ENCODE measurements around the gene FNDC7.

- TF ChIP-seq, protein P1, sequence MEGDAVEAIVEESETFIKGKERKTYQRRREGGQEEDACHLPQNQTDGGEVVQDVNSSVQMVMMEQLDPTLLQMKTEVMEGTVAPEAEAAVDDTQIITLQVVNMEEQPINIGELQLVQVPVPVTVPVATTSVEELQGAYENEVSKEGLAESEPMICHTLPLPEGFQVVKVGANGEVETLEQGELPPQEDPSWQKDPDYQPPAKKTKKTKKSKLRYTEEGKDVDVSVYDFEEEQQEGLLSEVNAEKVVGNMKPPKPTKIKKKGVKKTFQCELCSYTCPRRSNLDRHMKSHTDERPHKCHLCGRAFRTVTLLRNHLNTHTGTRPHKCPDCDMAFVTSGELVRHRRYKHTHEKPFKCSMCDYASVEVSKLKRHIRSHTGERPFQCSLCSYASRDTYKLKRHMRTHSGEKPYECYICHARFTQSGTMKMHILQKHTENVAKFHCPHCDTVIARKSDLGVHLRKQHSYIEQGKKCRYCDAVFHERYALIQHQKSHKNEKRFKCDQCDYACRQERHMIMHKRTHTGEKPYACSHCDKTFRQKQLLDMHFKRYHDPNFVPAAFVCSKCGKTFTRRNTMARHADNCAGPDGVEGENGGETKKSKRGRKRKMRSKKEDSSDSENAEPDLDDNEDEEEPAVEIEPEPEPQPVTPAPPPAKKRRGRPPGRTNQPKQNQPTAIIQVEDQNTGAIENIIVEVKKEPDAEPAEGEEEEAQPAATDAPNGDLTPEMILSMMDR (IDR thresholded peaks at IDR 0.05), result no peak
- TF ChIP-seq POLR2A (IDR thresholded peaks at IDR 0.05) (no peak), POLR2AphosphoS5 (IDR thresholded peaks at IDR 0.05) (no peak)
Observed at GRCh38 chr1:108747898-108748297, 35.2 kb downstream of the FNDC7 start.
